Daoy (cell line): ENCODE measurements around the gene CRYBA2. TPM values are rescaled to one million over a fixed set of nuclear protein-coding genes. Genes with fewer than 3 reads are reported as not detected.

Experiments
- DNase-seq: peaks from one replicate; pipeline ENCODE4 v3.0.0-alpha.2; 2015; ENCODE audit warnings: low read depth
- total RNA-seq: library from RNA; depleted of rRNA; stranded (reverse); fragments of >200 nt; shearing (Covaris generic); gene quantifications from 2 replicates; pipeline ENCODE4 v1.2.3, GENCODE V29; 2014

CRYBA2 gene
- total RNA-seq, 1 experiment from 2014 or later, result 2.2 TPM

GRCh38 chr2:219023045-219023605, 29.9 kb upstream of the CRYBA2 start:
- DNase-seq, result no peak

GRCh38 chr2:219022616-219023015, 29.4 kb upstream of the CRYBA2 start:
- no peak for DNase-seq

DNA sequence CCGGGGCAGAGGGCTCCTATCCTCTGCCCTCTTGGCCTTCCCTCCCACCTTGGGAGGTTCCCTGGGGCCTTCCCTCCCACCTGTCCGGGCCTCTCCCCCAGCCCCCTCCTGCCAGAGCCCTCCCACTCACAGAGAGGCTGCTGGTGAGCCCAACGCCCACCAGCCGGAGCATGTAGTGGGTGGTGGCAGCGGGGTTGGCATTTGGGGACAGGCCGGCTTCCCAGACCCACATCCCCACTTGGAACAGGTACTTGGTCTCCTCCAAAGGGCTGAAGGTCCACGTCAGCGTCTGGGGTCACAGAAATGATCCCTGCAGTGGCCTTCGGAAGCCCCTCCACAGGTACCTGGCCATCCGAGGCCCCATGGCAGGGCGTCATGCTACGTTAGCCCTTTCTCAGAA, 28.8 kb upstream of the CRYBA2 start:
- DNase-seq, result no peak

DNA sequence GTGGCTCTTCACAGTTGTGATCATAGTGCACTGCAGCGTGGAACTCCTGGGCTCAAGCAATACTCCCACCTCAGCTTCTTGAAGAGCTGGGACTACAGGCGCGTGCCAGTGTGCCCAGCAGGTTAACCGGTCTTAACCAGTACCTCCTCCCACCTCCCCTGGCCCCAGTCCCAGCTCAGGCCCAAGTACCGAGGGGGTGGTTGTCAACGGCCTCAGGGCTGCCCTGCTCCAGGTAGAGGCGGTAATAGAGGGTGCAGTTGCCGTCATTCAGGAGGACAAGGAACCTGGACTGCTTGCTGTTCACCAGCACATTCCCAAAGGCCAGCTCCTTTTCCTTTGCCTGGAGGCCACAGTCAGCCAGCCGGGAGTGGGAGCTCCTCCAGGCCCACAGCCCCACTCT, 28.4 kb upstream of the CRYBA2 start:
- DNase-seq, result no peak

DNA sequence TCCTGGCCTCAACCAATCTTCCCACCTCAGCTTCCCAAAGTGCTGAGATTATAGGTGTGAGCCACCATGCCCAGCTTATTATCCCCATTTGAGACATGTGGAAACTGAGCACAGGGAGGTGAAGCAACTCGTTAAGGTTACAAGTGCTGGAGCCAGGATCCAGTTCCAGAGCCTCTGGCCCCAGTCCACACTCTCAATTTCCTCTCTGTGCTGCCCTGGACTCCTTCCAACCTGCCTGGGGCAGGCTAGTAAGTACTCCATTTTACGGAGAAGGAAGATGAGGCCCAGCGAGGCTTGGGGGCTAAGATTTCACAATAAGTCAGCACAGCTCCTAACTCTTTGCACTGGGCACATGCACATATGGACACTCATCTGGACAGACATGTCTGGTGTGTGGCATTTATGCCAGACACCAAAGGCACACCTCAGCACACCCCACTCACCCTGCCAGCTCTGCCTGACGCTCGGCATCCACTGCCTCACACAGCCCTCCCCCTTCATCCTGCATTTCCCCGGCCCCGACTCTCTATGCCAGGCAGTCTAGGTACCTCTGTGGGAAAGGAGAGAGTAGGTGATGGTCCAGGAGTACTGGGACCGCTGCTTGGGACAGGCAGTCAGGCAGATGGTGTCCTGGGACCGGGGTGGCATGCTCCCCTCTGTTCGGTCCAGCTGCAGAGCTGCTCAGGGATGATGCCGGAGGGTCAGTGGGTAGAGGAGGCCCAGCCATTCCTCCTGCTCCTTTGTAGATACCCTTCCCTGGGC, 27.6 kb upstream of the CRYBA2 start:
- no peak for DNase-seq

DNA sequence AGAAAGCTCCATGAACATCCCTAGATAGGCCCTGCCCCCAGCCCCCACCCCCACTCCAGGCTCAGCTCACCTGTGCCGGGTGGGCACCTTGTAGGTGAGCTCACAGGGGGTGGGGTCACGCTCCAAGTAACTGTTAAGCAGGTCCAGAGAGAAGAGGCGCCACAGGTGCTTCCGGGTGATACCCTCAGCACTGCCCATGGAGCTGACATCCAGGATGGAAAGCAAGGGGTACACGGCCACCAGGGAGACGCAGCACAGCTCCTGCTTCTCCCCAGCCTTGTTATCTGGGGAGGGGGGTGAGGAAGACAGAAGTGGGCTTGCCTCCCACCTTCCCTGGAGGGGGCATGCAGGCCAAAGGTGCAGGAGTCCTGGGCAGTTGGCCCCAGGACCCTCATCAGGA, 26.2 kb upstream of the CRYBA2 start:
- DNase-seq, result no peak

DNA sequence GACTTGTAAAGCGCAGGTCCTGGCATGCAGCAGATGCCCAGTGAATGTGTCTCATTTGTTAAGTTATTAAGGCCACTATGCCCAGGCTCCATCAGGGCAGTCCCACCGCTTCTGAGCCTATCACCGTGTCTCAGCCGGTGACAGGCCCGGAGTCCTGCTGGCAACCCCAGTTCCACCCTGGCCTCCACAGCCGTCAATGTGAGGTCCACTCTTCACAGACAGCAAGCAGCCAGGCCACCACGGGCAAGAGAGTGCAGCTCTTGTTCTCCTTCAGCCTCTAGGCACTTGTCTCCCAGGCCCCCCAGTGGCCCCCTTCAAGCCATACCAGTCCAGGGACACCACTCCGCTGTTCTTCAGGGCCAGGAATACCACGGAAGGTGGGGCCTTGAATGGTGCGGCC, 25.5 kb upstream of the CRYBA2 start:
- no peak for DNase-seq

GRCh38 chr2:219018286-219018685, 25.1 kb upstream of the CRYBA2 start:
- DNase-seq, result no peak

DNA sequence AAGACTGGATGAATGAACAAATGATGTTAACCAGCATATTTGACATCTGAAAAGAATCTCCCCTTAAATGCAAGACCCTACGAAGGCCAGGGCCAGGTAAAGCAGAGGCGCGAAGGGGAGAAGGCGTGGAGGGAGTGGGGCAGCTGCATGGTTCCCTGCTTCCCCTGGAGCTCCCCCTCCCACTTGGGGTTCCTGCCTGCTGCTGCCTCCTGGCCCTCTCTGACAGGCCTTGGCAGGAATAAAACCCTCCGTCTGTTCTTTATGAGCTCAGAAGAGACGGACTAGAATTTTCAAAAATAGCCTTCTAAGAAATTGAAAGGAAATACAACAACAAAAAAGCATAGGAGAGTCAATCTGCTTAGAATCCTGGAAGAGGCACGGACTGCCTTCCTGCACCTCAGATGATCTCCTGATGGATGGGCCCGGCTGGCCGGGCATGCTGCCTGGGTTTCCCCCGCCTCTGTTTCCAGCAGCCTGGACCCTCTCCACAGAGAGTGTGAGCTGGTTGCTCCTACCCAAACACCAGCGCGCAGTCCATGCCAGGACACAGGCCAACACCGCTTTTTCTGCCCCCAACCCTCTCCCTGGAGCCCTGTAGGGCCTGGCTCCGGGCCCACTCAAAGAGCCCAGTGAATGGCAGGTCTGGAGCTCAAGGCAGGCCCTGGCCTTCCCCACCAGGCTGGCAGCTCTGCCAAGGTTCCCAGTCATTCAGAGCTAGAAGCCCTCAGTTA, 24.1 kb upstream of the CRYBA2 start:
- no peak for DNase-seq

GRCh38 chr2:219016721-219017120, 23.5 kb upstream of the CRYBA2 start:
- DNase-seq, result no peak

- DNase-seq, result no peak
Measured at GRCh38 chr2:219010873-219011272, 17.7 kb upstream of the CRYBA2 start.

DNA sequence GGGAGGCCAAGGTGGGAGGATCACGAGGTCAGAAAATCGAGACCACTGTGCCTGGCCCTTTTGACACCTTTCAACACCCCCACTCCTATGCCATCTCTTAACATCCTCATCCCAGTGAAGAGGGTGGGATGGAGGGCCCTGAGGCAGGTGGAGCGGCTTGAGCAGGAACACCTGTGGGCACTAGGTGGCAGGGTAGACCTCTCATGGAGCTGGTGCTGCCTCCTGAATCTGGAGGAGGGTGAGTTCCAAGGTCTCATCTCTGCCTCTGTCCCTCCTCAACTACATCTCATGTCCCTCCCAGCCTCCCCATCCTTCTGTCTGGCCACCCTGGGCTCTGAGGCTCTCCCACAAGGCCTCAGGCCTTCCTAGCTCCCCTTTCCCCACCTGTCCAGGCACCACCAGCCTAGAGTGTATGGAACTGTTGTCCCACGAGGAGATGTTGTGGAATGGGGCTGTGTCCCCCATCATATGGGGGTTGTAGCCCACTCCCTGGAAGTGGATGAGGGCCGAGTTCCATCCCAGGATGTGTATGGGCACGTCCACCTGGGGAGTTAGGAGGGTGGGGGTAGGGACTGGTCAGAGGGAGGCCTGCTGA, 17.0 kb upstream of the CRYBA2 start:
- DNase-seq, result peak; percentile 24

DNA sequence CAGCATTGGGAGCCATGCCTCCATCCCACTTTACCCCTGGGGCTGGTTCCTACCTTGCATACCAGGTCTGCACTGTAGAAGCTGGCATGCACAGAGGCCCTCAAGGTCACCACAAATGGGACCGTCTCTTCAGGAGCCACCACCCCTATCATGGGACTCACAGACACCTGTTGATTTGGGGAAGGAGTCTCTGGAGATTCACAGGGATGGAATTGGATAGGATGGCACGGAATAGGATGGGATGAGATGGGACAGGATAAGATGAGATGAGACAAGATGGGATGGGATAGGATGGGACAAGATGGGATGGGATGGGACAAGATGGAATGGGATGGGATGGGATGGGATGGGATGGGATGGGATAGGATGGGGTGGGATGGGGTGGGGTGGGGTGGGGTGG, 16.1 kb upstream of the CRYBA2 start:
- DNase-seq, result no peak

GRCh38 chr2:219003979-219004378, 10.8 kb upstream of the CRYBA2 start:
- DNase-seq, result no peak

GRCh38 chr2:219003267-219003634, 10.0 kb upstream of the CRYBA2 start:
- no peak for DNase-seq

DNA sequence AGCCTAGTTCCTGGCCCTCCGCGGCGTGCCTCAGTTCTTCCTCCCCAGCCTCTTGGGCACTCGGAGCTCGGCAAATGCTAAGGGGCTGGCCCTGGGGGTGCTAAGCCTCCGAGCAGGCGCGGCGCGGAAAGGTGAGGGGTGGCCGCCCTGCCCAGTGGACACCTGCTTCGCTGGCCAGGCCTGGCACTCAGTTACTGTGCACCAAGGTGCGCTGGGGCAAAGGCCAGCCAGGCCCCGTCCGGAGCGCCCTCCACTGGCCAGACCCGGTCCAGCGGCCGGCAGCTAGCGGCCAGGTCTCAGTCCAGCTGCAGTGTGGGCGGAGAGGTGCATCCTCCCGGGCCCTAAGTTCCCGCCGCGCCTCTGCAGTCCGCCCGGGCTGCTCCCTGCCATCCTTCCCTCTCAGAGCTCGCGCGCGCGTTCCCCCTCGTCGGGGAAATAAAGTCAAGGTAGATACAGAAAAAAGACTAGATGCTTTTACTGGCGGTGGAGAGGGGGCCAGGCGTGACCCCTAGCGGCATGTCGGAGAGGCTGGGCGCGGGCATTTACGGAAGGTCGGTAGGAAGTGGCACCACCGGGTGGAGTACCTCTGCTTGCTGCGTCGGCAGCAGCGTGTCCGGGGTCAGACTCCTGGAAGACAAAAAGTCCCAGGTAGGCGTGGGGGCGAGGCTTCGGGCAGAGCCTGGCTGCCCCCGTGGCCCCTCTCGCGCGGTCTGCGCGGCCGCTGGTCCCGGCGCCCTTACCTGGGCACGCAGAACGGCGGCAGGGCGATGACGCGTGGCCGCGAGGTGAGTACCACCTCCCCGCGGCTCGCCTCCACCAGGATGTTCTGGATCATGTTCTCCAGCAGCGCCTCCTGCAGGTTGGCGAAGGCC, 9.4 kb upstream of the CRYBA2 start:
- DNase-seq, result peak; percentile 64

GRCh38 chr2:219001577-219002394, 8.6 kb upstream of the CRYBA2 start:
- DNase-seq, result no peak

DNA sequence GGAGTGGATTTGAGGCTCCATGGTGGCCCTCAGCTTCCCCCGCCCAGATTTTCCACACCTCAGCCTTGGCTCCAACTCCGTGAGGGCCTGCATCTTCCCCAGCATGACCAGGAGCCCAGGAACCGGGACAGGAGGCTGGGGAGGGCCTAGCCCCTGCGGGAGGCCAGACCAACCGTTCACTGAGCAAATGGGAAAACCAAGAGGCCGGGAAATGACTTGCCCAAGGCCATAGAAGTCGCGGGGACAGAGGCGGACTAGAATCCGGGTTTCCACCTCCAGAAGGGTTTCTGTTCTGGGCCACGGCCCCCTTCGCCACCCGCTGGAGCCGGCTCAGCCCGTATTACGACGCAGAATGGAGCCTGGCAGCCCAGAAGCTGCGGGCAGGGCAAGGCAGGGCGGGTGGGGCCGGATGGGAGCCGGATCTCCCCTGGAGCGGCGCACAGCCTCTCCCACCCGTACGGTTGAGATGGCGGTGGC, 7.9 kb upstream of the CRYBA2 start:
- no peak for DNase-seq

DNA sequence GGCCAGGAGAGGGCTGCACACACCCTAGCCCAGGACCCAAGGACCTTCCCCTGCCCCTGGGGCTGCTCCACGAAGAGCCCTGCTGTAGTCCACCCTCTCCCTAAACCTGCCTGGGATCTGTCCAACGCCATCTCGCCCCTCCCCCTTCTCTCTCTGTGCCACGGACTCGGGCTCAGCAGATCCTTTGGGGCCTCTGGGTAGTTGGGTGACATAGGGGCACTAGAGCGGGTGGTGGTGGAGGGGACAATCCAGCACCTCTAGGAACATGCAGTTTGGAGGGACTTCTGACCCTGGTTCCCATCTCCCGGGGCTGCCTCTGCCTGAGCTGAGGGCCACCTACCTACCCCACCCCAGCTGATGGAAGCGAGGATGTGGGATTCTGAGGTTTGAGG, 7.3 kb upstream of the CRYBA2 start:
- no peak for DNase-seq

- no peak for DNase-seq
Measured at GRCh38 chr2:218999881-219000568, 6.8 kb upstream of the CRYBA2 start.
